ENCODE measurements around the gene AGRN. TPM values are rescaled to one million over a fixed set of nuclear protein-coding genes. Genes with fewer than 3 reads are reported as not detected.

AGRN gene
- total RNA-seq, 1 experiment from 2014 or later: 175 TPM

- no peak for TF ChIP-seq CTCF (conservative IDR thresholded peaks at IDR 0.05)
- Histone ChIP-seq H3K23me2 (ENCODE audit: insufficient read length, low read depth, low read length, poor library complexity, severe bottlenecking) (no peaks in the 10 kb centered on the region), H2BK120ac (ENCODE audit: low read depth, low read length, poor library complexity, severe bottlenecking) (no peak overlapping the region), H2BK15ac (ENCODE audit: low read depth, low read length) (no peak overlapping the region), H3K4me1 (ENCODE audit: insufficient read depth, low read length) (no peaks in the 10 kb centered on the region), H3K9ac (ENCODE audit: extremely low read depth, insufficient read length, low read length) (no peak overlapping the region), H3K79me2 (ENCODE audit: insufficient read depth, low read length) (no peaks in the 10 kb centered on the region), H4K20me1 (ENCODE audit: control insufficient read depth, insufficient read depth, insufficient read length) (no peaks in the 10 kb centered on the region), H3K27ac (ENCODE audit: insufficient read length, low read depth, low read length) (no peak overlapping the region), H3K4me2 (ENCODE audit: insufficient read depth, insufficient read length, low read length) (no peak overlapping the region), H3K56ac (ENCODE audit: insufficient read length, low read depth, low read length) (no peak overlapping the region), H3K4ac (ENCODE audit: low read depth, low read length) (no peak overlapping the region), H4K91ac (ENCODE audit: insufficient read length, low read depth, low read length) (no peak overlapping the region), H3K23ac (ENCODE audit: insufficient read length, low read depth, low read length) (no peak overlapping the region), H3K14ac (ENCODE audit: insufficient read depth, low read length) (no peak overlapping the region), H2AK5ac (ENCODE audit: insufficient read length, low read length) (no peak overlapping the region), H2AFZ (ENCODE audit: low read length) (no peak overlapping the region), H3T11ph (ENCODE audit: low read length) (no peak overlapping the region), H2BK20ac (ENCODE audit: low read depth, low read length, poor library complexity, severe bottlenecking) (no peak overlapping the region), H4K8ac (replicated peaks; ENCODE audit: insufficient read length, low read depth, low read length) (no peak overlapping the region), H3K27me3 (ENCODE audit: insufficient read depth, low read length) (no peaks in the 10 kb centered on the region), H4K5ac (ENCODE audit: insufficient read length, low read depth, low read length) (no peak overlapping the region), H2BK12ac (ENCODE audit: insufficient read length, low read depth, low read length) (no peak overlapping the region), H3K9me3 (ENCODE audit: control insufficient read depth, low read depth, low read length) (no peaks in the 10 kb centered on the region), H3K79me1 (ENCODE audit: insufficient read depth, low read depth, low read length, poor library complexity, severe bottlenecking) (no peaks in the 10 kb centered on the region), H2BK5ac (ENCODE audit: insufficient read length, low read length) (no peak overlapping the region), H3K18ac (ENCODE audit: insufficient read length, low read depth, low read length) (no peak overlapping the region)
- Mint-ChIP-seq H3K4me3 (no peak overlapping the region), H3K36me3 (ENCODE audit: insufficient read depth in 1 of 3, low read depth in 3 of 3) (peaks cover 0 to 12% (median 0%) of the 10 kb centered on the region in 3 experiments; a peak in 5 of 7 replicates), H3K4me1 (no peaks in the 10 kb centered on the region), H3K27me3 (ENCODE audit: low read depth) (no peaks in the 10 kb centered on the region), H3K27ac (no peak overlapping the region), H3K9me3 (no peaks in the 10 kb centered on the region)
- DNase-seq: no peak
- WGBS (ENCODE audit: extremely low coverage, insufficient read length, low lambda C conversion rate): no CpG with 5 or more reads among the region's 17 CpGs
Observed at GRCh38 chr1:1086911-1087341, 67.0 kb downstream of the AGRN start.

Measured in H9 (cell line).